ENCODE measurements around the gene MYL1. TPM values are rescaled to one million over a fixed set of nuclear protein-coding genes. Genes with fewer than 3 reads are reported as not detected.

Gene MYL1
- total and polyA plus RNA-seq, 2 of the 8 experiments (the other 6 are each of a cell fraction or from before 2014, with no cell fraction given): not detected

- H3K79me1 ChIP-seq (ENCODE audit: low read depth, low read length): no peaks in the 10 kb centered on the region
- H2AK5ac ChIP-seq (ENCODE audit: low read depth, low read length): no peak overlapping the region
- H3K18ac ChIP-seq (ENCODE audit: extremely low read depth, low read length): no peak overlapping the region
- H2BK12ac ChIP-seq (ENCODE audit: low read depth, low read length): no peak overlapping the region
- DNase-seq (ENCODE audit: low read depth in 1 of 2, low spot score in 2 of 2) (no peak), FAIRE-seq (no peak)
- H4K8ac ChIP-seq (ENCODE audit: extremely low read depth, insufficient read depth, low read length): no peak overlapping the region
- no peak overlapping the region for H2BK120ac ChIP-seq (replicated peaks; ENCODE audit: low read depth, low read length)
- H3K14ac ChIP-seq (ENCODE audit: insufficient read length): no peak overlapping the region
- ChIA-PET CTCF (ENCODE audit: partially characterized antibody) (interaction anchor here (0.6 kb wide), 1 partner anchor 235 kb away, joined by 4 read pairs; no protein-coding TSS in a partner anchor), POLR2A (ENCODE audit: partially characterized antibody) (no interaction called here)
- no peak overlapping the region for H2BK20ac ChIP-seq (ENCODE audit: low read length)
- no peak overlapping the region for H3K56ac ChIP-seq (replicated peaks; ENCODE audit: insufficient read length, low read depth, low read length)
- H3K4me1 ChIP-seq (replicated peaks in 1 of 4; ENCODE audit: control insufficient read depth in 3 of 4, insufficient read depth in 4 of 4, low read length in 3 of 4): no peaks in the 10 kb centered on the region
- TF ChIP-seq EZH2 (IDR thresholded peaks at IDR 0.05; ENCODE audit: low read depth, low read length, severe bottlenecking) (no peak), SIN3A (conservative IDR thresholded peaks at IDR 0.05 in 1 of 2, IDR thresholded peaks at IDR 0.05 in 1 of 2; ENCODE audit: low read depth in 1 of 2, low read length in 2 of 2) (no peak), TAF1 (IDR thresholded peaks at IDR 0.05; ENCODE audit: low read depth, low read length) (no peak), E2F6 (IDR thresholded peaks at IDR 0.05) (no peak), SP2 (IDR thresholded peaks at IDR 0.05; ENCODE audit: low read length) (no peak), MAFK (IDR thresholded peaks at IDR 0.05; ENCODE audit: low read depth, low read length) (no peak), NRF1 (IDR thresholded peaks at IDR 0.05; ENCODE audit: low read depth, low read length) (no peak), TEAD4 (IDR thresholded peaks at IDR 0.05; ENCODE audit: low read depth, low read length) (no peak)
- no peaks in the 10 kb centered on the region for H3K9me3 ChIP-seq (ENCODE audit: insufficient read depth in 2 of 2, low read depth in 1 of 2, low read length in 1 of 2)
- H3K36me3 ChIP-seq (ENCODE audit: control insufficient read depth in 2 of 4, insufficient read depth in 4 of 4, low read length in 3 of 4): no peaks in the 10 kb centered on the region
- H4K20me1 ChIP-seq (replicated peaks in 1 of 2; ENCODE audit: control insufficient read depth in 1 of 2, insufficient read depth in 2 of 2, low read length in 2 of 2): no peaks in the 10 kb centered on the region
- no peaks in the 10 kb centered on the region for H3K27me3 ChIP-seq (replicated peaks in 1 of 4; ENCODE audit: control insufficient read depth in 3 of 4, extremely low read depth in 1 of 4, insufficient read depth in 3 of 4, low read length in 3 of 4)
- H3K23ac ChIP-seq (ENCODE audit: insufficient read length): no peak overlapping the region
- no peak overlapping the region for H3K4me2 ChIP-seq (ENCODE audit: insufficient read depth in 1 of 2, low read depth in 2 of 2, low read length in 2 of 2)
- no peak overlapping the region for H4K91ac ChIP-seq (replicated peaks; ENCODE audit: insufficient read length, low read length)
- no peak overlapping the region for H2BK15ac ChIP-seq (ENCODE audit: low read length)
- no peak overlapping the region for H4K5ac ChIP-seq (ENCODE audit: insufficient read length, low read depth, low read length)
- H3K79me2 ChIP-seq (ENCODE audit: control insufficient read depth in 1 of 2, insufficient read depth in 2 of 2, low read length in 2 of 2): no peaks in the 10 kb centered on the region
- H3K4me3 ChIP-seq (ENCODE audit: extremely low read depth in 1 of 4, insufficient read depth in 2 of 4, low read depth in 3 of 4, low read length in 4 of 4): no peak overlapping the region
- H3K27ac ChIP-seq (ENCODE audit: low read depth, low read length): no peak overlapping the region
- H2BK5ac ChIP-seq (ENCODE audit: low read depth, low read length): no peak overlapping the region
- no peaks in the 10 kb centered on the region; the same call in 1 of the 2 replicates for H3K23me2 ChIP-seq (ENCODE audit: low read depth, low read length)
- no peak overlapping the region for H3K4ac ChIP-seq (replicated peaks; ENCODE audit: insufficient read length, low read depth, low read length)
- H3K9ac ChIP-seq (replicated peaks in 1 of 4; ENCODE audit: extremely low read depth in 1 of 4, low read depth in 3 of 4, low read length in 3 of 4): no peak overlapping the region
- 96% methylated on average over 3 of the region's 3 CpGs; no CpG with 5 or more reads in 1 of the 2 experiments for WGBS, 2 experiments (ENCODE audit: extremely low coverage in 1 of 2, insufficient coverage in 1 of 2, insufficient read length in 1 of 2, insufficient replicate concordance in 2 of 2, low coverage in 1 of 2, low lambda C conversion rate in 2 of 2, missing lambda C conversion rate in 1 of 2)
- H2AFZ ChIP-seq (ENCODE audit: low read length): no peak overlapping the region
Observed at GRCh38 chr2:210299866-210300373, 15.1 kb downstream of the MYL1 start.

Data from H1 (cell line).